Right ventricle myocardium inferior (tissue), 1 donor: ENCODE measurements around the gene DPP6. TPM values are rescaled to one million over a fixed set of nuclear protein-coding genes. Genes with fewer than 3 reads are reported as not detected.

Experiments used
- ATAC-seq: fragments of 200-7000 bp; cut with Tn5 transposase; one replicate; pipeline ENCODE4 v1.9.1; 2020; ENCODE audit warnings: mild to moderate bottlenecking, moderate library complexity
- DNase-seq: peaks from one replicate; pipeline ENCODE4 v3.0.0; 2021; ENCODE audit errors: missing footprints
- intact Hi-C: fragments of 100-400 bp; cut with DNase I; formaldehyde crosslinking; loops from one replicate; pipeline ENCODE4 v1.11.0; 2022
- total RNA-seq: library from RNA; stranded (reverse); fragmentation: NEBNext Ultra II Directional; extraction: Animal tissue kit (Norgen Biotek cat#: 25700); gene quantifications from one replicate; pipeline ENCODE4 v1.2.1, GENCODE V29; 2021
- donor health status: DM: no; HTN: yes; CAD: no; lungs with severe emphysema.

DPP6 gene
- total RNA-seq, 1 donor from 2014 or later = 0.19 TPM

DNA sequence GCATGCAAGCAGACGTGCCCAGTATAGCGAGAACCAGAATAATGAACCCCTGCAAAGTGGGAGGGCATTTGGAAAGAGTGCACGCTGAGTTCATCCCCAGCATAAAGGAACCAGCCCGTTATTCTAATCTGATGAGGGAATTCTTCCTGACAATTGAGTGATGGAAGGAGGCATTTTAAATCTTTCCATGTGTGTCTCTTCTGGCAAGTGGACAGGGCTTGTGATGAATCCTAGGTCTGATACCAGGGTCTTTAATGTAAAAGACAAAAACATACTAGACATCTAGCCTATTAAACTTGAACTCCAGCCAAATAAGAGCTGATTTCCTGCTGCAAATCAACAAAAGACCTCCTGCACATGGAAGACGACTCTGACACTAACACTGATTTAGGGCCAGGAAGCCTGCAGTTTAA is 301.2 kb downstream of the DPP6 start:
- DNase-seq (no peak), ATAC-seq (no peak)
- intact Hi-C loops = no loop called here

DNA sequence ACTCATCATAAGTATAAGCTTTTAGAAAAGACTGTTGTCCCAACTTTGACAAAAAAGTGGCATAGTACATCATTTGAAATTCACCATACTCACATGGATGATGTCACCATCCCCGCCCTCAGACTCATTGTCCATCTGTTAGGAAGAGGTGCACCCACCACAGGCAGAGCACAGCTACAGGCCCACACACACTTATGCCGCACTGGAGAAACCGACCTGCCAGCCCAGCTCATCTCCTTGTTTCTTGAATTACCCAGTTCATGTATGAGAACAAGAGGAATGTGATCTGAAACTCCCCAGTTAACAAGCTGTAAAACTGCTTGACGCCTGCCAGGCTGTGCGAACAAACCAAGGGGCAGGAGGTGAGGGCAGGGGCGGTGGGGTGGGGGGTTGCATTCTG is 312.0 kb downstream of the DPP6 start:
- DNase-seq (no peak), ATAC-seq (no peak)
- intact Hi-C loops = no loop called here

DNA sequence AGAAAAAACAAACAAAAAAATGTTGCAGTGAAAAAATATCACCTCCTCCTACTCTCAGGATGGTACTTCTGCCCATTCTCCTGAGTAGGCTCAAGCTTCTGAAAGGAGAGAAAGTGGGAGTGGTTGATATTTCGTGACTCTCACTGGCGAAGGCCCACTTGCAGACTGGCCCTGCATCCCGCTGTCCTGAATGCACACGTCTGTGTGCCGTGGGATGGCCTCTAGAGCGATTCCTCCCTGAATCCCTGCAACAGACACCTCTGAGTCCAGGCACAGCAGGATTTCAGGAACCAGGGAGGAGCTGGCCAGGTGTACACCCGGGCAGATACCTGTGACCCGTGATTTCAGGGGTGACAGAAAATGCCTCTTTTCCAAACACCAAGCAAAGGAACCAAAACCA is 319.2 kb downstream of the DPP6 start:
- ATAC-seq (no peak), DNase-seq (no peak)
- intact Hi-C loops = no loop called here

DNA sequence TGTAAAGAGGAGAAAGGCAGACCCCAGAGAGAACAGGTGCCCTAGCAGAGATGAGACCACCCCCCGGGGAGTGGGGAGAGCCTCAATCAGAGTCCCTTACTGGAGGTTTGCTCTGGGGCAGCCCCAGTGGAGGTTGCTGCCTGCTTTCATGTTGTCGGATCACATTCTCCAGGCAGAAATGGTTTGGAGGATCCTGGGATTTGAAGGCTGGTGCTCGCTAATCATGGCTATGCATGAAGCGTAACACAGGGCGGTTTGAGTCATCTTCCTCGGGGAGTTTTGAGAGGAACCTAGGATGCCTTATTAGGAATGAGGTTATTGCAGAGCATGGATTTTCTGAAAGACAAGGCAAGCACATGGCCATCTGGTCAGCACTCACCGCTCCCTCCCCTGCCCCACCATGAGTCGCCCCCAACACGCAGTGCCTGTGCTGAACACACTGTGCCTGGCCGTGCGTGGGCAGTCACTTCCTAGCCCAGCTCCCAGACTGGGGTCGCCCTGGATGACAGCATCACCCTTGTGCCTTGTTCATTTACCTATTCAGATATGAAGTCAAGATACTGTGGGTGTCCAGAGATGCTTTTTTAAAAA is 319.9 kb downstream of the DPP6 start:
- ATAC-seq (no peak), DNase-seq (no peak)
- intact Hi-C loops = no loop called here

DNA sequence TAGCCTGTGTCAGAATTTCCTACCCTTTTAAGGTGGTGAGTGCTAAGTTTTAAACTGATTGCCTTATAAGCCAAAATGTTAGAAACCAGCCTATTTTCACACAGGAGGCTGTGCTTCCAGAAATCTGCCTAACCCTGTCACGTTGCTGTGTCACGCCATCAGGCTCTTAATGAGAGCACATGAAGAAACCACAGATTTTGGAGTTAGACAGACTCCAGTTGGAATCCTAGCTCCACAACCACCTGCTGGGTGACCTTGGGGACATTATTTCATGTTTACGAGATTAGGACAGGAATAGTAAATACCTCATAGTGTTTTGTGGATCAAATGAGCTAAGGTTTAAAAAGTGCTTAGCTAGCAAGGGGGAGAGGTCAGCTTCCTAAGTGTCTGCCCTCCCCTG is 321.8 kb downstream of the DPP6 start:
- ATAC-seq = no peak
- no peak for DNase-seq
- intact Hi-C loops = no loop called here

DNA sequence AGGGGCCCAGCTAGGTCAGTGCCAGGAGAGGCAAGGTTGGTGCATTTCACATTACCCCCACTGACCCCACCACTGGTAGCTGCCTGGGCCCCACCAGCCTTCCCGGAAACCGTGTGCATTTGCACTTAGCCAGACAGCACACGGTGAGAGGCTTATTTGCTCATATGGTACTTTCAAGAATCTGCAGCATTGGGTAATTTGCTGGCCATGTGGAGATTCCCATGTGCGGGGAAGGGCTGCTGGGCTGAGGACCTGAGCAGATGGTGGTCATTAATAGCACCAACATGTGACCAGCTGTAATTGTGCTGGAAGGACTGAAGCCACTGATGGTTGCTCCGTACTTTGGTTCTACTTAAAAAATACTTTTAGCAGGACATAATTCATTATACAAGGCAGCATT is 323.8 kb downstream of the DPP6 start:
- DNase-seq (no peak), ATAC-seq (no peak)
- intact Hi-C loops = no loop called here

DNA sequence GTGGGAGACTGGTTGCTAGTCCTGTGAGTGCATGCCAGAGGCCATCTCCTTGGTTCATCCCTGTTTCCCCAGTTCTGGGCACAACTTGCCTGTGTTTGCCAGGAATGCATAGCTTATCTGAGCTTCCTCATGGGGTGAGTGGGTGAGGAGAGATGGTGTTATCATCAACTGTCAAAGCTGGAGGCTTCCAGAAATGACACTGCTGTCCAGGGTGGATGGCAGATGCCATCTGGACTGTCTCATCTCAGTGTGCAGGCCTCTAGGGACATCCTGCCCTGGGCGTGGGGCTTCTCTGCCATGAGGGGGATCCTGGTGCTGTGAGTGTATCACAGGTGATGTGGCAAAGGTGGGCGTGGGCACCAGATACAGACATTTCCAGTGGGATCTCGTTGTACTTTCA is 328.6 kb downstream of the DPP6 start:
- intact Hi-C loops = no loop called here
- no peak for DNase-seq
- ATAC-seq = peak; percentile 69

DNA sequence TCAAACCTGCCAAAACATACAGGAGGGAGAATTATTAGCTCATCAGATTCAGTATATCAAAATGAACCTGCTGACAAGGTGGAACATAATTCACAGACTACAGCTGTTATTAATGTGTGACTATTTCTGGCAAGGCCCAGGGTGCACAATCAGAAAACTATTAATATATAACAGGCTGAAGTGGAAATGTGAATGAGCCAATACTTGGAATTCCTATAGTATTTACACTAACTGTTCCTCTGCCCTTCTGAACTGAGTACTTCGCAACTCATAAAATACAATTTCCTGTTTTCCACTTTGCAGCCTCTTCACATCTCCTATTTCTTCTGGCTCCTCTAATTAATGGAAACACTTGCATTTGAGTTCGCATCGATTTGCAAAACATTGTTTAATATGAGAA is 330.8 kb downstream of the DPP6 start:
- intact Hi-C loops = no loop called here
- ATAC-seq (no peak), DNase-seq (no peak)

DNA sequence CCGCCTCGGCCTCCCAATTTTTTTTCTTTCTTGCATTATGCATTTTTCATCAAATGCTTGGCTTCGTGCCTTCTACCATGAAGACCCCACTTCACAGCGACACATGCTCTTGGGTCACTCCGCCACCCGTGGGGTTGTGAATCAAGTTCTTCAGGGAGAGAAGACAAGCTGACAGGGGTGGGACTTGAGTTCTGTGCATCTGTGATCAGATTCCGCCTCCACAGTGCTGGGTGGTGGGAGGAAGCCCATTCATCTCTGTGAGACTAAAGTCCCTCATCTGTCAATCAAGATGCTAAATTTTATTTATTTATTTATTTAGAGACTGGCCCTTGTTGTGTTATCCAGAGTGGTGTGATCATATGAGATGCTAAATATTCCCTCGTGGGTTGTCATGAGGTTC is 333.0 kb downstream of the DPP6 start:
- ATAC-seq (no peak), DNase-seq (no peak)
- intact Hi-C loops = no loop called here

DNA sequence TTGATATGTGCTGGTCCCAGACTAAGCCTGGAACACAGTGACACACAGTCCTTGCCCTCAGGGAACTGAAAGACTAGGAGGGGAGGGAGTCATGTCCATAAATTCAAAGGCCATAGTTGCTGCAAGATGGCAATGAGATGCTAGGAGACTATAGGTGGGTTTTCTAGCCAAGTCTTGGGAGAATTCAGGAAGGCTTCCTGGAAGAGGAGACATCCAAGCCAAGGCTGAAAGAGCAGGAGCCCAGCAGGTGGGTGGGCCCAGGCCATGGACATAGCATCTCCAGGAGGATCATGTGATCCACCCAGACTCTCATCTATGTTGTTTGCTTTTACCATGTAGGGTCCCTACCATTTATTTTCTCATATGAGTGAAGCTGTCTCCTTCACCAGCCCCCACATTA is 335.1 kb downstream of the DPP6 start:
- DNase-seq = no peak
- intact Hi-C loops = no loop called here
- ATAC-seq = no peak

DNA sequence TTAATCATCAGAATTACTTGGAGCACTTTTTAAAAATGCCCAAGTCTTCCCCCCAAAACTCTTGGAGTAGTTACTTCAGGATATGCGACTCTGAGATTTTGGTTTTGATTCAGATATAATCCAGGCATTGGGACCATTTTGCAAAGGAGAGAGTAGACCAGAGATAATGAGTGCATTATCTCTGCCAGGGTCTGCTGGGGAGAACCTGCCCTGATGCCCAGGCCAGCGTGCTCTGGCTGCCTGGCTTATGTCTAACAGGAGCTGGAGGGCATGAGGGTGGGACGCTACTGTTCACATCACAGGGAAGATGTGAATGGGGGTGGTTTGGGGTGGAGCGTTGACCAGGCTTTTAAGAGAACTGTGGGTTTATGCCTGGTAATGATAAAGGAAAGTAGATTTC is 336.2 kb downstream of the DPP6 start:
- intact Hi-C loops = no loop called here
- no peak for ATAC-seq
- no peak for DNase-seq

DNA sequence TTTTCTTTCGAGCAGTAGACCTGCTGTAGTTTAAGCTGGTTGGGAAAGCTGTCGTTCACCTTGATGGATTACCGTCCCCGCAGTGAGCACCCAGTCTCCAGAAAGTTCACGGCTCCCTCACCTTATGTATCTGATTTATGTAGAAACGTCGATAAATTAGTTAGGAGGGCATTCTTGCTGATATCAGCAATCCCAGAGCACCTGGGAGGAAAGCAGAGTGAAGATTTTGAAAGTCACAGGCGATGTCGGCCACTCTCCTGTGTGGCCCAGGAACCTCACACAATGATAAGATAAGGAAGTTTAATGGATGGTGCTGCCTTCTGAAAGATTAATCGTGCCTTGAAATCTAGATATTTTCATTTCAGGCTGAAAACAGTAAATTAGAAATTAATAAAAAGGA is 336.8 kb downstream of the DPP6 start:
- intact Hi-C loops = no loop called here
- no peak for DNase-seq
- no peak for ATAC-seq

DNA sequence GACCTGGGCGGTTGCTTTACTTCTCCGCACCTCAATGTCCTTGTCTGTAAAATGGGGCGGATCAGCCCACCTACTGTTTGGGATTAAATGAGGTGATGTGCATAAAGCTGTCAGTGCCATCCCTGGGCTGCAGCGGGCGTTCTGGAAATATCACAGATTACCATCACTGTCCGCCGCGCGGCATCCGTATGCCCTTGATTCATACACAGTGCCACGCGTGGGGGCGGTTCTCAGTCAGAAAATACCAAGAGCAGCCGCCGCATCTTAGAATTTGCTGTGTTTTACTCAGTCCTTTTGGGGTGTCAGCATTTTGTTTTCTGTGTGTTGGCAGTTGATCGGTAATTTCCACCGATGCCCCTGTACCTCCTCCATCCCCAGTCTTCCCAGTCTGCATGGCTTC is 338.8 kb downstream of the DPP6 start:
- DNase-seq = peak; percentile 67
- no peak for ATAC-seq
- intact Hi-C loops = no loop called here

DNA sequence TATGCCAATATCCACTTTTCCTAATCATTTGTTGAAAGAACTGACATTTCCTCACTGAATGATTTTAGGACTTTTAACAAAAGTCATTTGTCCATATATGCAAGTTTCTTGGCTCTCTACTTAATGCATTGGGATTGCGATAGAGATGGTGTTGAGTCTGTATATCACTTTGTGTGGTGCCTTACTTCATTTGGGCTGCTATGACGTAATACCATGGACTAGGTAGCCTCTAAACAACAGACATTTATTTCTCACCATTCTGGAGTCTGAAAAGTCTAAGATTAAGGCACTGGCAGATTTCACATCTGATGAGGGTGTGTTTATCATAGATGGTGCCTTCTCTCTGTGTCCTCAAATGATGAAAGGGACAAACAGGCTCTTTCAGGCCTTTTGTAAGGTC is 342.6 kb downstream of the DPP6 start:
- DNase-seq = no peak
- ATAC-seq = no peak
- intact Hi-C loops = no loop called here

DNA sequence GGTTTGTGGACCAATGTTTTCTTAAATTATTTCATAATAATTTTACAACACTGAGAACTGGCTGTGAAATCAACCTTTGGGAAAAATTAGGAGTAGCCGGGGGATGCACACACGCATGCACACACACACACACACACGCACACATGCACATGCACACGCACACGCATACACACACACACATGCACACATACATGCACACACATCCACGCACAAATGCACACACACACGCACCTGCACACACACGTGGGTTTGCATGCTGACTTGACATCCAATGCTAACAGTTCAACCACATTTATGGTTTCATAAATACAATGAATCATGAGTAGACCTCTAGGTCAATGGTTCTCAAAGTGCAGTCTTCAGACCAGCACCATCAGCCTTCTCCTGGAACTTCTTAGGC is 354.1 kb downstream of the DPP6 start:
- DNase-seq (no peak), ATAC-seq (no peak)

DNA sequence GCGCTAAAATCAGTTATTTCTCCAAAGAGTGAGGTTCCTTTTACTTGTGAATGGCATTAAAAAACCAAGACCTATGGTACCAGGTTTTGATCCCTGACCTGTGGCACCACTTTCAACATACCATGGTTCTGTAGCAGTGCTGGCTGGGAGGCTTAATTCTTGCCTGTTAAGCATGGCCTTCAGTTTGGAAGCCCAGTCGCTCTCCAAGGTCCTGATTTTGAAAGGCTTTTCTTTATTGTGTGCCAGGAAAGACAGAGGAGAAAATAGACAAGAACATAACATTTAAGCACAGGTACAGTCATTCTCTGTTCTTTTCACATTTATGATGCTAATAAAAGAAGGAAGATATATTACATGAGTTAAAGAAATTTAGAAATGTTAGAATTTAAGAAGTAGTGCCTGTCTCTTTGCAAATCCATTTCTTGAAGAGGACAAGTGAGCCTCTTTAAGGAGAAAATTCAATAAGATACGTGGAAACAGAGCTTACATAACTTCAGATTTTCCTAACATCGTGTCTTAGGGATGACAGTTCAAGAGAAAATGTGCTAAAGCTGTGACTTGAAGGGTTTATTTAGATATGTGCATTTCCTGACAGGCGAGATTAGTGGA is 357.6 kb downstream of the DPP6 start:
- DNase-seq = no peak
- intact Hi-C loops = no loop called here
- no peak for ATAC-seq

More for the DNA sequence above, 354.1 kb downstream of the DPP6 start:
- intact Hi-C loops = no loop called here

DNA sequence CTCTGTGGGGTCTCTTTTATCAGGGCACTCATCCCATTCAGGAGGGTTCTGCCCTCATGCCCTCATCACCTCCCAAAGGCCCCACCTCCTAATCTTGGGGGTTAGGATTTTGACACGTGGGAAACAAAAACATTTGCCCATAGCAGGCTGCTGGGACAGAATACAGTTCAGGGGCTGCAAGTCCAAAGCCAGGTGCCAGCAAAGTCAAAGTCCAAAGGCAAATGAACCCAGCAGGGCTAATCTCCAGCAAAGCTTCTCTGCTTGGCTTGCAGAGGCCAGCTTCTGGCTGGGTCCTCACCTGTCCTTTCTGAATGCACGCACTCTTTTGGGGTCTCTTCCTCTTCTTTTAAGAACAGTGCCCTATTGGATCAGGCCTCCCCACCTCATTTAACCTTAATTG is 359.9 kb downstream of the DPP6 start:
- ATAC-seq (no peak), DNase-seq (no peak)
- intact Hi-C loops = no loop called here

DNA sequence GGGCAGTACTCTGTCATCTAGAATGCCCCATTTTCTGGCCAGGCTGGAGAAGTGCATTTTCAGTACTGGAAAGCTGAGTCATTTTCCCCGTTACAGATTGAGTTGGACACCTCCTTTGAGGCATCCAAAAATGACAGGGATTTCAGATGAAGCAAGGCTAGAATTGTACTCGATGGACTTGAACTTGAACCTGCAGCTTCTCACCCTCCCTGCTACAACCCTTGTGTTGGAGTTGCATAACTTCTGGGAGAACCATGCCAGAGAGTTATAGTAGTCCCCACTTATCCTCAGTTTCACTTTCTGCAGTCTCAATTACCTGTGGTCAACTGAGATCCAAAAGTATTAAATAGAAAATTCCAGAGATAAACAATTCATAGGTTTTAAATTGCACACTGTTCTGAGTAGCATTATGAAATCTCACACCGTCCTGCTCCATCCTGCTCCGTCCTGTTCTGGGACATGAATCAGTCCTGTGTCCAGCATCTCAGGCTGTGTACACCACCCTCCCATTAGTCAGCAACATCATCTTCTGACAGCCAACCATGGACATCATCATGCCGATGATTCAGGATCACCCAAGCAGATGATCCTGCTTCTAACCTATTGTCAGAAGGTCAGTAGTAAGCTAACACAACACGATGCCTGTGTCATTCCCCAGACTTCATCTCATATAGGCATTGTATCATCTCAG is 363.7 kb downstream of the DPP6 start:
- DNase-seq (no peak), ATAC-seq (no peak)
- intact Hi-C loops = no loop called here

DNA sequence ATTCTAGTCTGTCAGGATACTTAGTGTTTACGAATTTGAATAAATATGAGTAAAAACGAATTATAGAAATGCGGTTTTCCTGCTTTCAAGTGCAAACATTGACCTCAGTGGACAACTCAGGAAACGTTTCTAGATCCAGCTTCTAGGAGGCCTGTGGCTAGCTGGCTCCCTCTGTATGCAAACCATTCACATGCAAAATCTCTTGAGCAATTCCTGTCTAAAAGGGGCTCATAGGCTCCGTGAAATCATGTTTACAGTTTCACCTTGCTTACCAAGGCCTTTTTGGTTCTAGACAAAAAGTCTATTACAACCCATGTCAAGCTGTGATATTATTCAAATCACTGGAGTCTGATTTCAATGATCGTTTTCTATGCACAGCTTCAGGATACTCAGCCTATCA is 364.5 kb downstream of the DPP6 start:
- intact Hi-C loops = no loop called here

DNA sequence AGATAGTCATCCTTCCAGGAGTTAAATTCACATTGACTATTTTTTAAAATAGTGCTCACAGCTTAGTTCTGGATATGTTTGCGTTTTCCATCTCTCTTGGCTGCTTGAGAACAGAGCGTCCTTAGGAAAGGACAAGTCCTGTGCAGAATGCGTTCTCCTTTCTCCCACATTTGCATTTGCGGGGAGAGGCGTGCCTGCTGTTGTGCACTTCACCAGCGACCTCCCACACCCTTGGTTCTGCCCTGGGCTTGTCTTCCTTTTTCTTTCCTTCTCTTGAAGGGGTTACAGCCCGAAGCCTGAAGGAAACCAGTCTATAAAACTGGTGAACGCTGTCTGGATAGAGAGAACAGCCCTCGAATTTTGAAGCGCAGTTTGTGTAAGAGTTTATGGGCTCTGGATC is 367.1 kb downstream of the DPP6 start:
- intact Hi-C loops = no loop called here
- no peak for DNase-seq
- ATAC-seq = no peak

More for the DNA sequence above, 364.5 kb downstream of the DPP6 start:
- ATAC-seq = no peak
- no peak for DNase-seq

DNA sequence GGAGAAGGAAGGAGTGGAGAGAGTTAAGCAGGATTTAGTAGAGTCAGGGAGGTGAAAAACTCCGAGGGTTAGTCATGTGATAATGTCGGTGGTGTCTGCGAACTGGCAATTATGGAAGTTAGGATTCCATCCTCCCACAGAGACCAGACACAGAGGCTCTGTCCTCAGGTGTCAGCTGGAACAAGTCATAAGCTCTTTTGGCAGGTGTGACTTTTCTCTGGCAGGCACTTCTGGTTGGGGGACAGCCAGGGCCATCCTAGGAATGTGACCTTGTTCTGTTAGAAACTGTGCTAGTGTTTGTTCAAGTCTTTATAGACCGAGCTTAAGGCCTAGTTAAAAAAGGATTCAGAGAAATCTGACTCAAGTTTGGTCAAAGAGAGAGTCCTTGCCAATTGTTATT is 371.0 kb downstream of the DPP6 start:
- no peak for DNase-seq
- intact Hi-C loops = no loop called here
- ATAC-seq = peak; percentile 31
